HG03575 (cell line): ENCODE results near the gene LYRM7.
"Not testable (repeated sequence)": the region's sequence is repeated elsewhere in the genome, so short reads cannot be mapped to it uniquely, and the experiment has no call there.

Experiments
- ATAC-seq: cut with Tn5 transposase; IDR thresholded peaks from one replicate; pipeline ENCODE4 v1.9.1; 2021; ENCODE audit not compliant: unreplicated experiment, insufficient number of reproducible peaks, low FRiP score; ENCODE audit errors: extremely low read depth

Gene LYRM7

DNA sequence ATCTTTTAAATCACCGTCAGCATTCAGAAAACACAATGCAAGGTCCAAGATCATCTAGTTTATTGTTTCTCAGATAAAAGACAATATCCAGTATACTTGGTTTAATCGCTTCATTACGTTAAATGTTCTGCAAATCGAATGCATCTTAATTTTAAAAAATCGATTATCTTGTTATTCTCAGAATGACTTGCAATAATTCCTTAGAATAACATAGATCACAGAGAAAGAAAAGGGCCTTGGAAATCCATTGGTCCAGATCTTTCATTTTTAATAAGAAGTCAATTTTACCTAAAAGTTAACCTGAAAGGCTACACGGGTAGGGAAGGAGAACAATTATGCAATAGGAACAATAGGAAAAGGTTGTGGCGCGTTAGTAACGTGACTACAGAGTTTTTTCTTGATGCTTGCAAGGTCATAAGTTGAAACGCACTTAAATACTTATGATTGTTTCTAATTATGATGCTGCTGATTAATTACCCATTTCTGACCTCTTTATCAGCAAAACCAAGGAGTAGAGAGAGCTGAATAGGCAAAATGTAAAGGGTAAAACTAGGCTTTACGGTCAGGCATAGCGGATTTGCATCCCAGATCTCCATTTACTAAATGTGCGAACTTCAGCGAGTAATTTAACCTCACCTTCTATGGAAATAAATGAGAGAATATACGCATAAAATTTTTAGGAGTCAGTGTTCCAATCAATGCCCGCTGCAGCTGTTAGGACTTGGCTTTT is 769 bp upstream of the LYRM7 start:
- ATAC-seq, result no peak

DNA sequence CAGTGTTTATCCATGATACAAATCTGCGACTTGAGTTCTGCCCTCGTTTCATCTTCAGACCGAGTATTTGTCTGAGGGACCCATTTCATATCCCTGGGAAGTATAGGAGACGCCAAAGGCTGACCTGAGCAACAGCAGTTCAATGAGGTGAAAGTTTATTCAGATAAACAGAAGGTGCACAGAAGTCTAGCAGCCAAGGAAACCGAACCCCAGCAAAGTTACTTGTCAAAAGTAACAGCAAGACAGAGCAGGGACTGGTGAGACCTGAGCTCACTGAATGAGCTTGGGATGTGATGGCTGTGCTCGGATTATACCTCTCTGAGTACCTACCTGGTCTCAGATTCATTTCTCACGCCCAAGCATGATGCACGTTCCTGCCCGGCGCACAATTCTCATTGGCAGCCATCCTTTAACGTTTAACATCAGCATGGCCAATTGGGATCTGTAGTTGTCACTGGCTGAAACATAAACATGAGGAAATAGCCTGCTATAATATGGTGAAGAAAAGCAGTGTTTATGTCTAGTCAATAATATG is 599 bp downstream of the LYRM7 start:
- ATAC-seq, result no peak

DNA sequence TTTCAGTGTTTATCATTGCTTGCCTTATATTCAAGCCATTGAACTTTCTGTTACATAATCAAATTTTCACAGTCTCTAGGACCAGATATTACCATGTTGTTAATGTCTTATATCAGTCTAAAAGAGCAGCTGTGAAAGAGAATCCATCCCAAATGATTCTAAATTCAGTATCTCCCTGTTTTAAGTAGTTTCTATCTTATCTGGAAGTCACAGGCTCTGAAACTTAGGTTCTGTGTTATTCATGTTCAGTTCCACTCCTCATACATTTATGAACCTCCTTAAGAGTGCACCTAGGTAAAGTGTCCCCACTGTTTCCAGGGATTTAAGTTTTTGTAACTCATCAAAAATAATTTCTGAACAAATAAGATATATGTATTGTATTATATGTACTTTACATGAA is 9.7 kb downstream of the LYRM7 start:
- ATAC-seq, result no peak

DNA sequence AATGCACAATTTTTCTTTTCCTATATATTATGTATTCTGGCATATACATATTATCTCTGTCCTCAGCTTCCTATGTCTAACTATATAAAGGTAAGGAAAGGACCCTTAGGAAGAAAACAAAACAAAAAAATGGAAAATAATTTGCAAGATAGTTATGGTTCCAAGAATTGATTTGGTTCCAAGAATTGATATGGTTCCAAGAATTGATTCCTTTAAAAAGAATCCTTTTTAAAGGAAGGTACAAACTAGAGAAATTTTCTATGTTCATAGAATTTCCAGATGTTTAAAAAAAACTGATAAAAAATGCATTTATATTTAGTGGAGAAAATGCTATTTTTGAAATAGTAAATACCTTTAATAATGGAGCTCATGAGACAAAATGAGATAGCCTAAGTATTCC is 12.1 kb downstream of the LYRM7 start:
- no peak for ATAC-seq

DNA sequence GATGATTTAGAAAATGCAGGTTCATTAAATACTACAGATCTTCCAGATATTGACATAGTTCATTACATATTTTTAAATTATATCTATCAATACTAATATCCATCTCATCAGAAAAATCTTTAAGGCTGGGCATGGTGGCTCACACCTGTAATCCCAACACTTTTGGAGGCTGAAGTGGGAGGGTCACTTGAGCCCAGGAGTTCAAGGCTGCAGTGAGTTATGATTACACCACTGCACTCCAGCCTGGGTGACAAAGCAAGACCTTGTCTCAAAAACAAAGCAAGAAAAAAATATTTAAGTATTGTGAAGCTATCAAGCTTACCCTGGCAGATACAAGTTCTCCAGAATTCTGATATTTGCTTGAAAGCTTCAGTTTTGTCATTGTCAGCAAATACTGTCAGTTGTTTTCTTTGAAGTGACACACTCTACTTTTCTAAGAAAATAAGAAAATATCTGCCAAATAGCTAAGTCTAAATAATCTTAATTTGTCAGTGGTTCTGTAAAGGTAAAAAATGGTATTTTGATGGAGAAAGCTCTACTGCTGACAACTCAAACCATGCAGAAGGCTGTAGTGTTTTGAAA is 14.9 kb downstream of the LYRM7 start:
- ATAC-seq, result no peak

DNA sequence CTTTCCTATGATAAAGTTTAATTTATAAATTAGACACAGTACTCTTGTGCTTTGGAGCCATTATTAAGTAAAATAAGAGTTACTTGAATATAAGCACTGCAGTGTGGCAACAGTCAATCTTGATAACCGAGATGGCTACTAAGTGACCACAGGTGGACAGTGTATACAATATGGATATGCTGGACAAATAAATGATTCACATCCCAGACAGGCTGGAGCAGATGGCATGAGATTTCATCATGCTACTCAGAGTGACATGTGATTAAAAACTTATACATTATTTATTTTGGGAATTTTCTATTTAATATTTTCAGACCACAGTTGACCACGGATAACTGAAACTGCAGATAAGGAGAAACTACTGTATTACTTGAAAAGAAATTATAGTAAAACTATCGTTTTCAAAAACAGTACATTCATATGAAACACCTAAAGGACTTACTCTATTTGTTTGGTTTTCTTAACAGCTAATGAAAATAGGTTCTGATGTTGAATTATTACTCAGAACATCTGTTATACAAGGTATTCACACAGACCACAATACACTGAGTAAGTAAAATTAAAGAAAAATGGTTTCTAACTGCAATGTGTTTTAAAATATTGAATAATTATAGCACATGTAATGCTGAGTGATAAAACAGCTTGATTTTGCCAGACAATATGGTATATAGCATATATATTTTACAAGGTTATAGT is 16.0 kb downstream of the LYRM7 start:
- ATAC-seq, result no peak

DNA sequence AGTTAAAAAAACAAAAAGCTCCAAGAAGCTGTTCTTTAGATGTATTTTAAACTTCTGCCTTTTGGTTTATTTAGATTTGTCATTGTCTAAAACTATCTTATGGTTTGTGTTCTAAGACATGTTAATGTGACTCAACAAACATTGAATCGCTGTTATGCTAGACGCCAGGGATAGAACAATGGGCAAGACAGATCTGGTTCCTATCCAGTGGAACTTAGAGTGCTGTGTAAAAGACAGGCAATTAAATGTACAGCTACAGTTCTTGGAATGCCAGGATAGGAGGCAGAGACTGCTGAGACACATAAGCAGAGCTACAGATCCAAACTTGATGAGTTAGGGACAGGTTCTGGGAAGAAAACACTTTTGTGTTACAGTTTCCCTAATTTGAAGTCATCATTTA is 22.4 kb downstream of the LYRM7 start:
- no peak for ATAC-seq

DNA sequence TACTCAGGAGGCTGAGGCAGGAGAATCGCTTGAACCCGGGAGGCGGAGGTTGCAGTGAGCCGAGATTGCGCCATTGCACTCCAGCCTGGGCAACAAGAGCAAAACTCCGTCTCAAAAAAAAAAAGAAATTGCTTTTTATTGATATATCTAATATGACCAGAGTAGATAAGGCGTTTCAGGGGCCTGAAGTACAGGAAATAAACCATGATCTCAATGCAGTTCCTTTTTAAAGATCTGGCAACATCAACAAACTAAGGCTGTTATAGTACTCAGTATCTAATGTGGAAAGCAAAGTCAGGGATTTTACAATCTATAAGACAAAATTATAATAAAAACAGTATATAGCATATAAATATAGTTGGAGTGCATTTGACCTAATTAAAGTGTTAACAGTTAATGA is 23.2 kb downstream of the LYRM7 start:
- not testable (repeated sequence) for ATAC-seq

DNA sequence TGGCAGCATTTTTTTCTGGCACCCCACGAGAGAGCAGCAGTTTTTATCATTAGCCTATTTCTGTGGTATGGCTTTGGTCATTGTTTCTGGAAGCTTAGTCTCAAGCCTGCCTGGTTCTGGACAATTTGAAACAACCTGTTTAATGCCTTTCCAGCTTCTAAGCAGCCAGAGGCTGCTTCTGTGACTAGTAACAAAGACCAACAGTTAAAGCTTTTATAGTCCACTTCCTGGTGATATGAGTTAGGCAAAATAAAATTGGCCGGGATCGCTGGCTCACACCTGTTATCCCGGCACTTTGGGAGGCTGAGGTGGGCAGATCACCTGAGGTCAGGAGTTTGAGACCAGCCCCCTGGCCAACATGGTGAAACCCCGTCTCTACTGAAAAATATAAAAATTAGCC is 24.0 kb downstream of the LYRM7 start:
- ATAC-seq, result no peak

DNA sequence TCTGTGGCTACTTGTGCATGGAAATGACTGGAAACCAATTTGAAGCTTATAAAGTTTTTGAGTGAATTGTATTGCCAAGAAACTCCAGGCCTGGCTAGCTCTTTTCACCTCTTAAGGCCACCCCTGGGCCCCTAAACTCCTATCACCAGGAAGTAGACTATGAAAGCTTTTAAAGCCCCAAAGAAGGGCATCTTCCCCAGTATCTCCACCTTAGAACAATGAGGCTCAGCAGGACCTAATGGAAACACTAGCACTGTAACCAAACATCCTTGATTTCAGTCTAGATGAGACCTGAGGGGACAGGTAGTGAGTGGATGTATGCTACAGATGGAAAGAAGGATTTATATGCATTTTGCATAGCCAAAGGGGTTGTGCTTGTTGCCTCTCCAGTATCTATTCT is 25.0 kb downstream of the LYRM7 start:
- no peak for ATAC-seq

DNA sequence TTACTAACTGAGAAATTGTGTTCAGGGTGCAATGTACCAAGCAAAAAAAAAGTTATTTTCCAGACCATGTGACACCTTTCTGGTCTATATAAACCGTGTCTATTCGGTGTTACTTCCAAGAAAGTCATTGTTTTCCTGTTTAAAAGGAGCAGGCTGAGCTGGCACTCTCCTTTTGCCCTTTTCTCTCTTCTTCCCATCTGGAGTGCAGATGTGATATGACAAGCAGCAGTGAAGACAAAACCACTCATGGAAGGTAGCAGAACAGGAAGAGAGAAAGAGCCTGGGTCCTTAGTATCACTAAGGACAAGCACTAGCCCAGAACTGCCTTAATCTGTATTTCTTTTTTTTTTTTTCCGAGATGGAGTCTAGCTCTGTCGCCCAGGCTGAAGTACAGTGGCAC is 25.6 kb downstream of the LYRM7 start:
- ATAC-seq, result no peak

DNA sequence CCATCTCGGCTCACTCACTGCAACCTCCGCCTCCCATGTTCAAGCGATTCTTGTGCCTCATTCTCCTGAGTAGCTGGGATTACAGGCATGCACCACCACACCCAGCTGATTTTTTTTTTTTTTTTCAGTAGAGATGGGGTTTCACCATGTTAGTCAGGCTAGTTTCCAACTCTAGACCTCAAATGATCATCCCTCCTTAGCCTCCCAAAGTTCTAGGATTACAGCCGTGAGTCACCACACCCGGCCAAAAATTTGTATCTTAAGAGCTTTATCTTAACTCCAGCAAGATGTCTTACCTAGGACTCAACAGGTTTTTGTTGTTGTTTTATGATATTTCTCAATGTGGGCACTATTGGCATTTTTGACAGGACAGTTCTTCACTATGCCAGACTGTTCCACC is 27.9 kb downstream of the LYRM7 start:
- ATAC-seq, result no peak

DNA sequence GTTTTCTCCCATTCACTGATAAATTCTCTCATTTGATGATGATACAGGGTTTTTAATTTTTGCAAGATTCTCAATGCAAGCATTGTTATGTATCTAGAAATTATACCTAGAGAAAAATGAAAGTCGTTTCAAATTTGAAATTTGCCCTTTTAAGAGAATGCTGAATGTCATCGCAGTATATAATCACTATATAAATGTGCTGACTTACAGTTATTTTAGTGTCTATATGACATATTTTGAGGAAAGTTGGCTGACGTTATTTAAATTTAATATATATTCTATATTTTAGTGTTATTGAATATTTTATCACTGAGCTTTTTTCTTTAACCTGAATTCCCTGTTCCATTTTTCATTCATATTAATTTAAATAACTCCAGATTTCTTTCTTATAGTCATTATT is 29.8 kb downstream of the LYRM7 start:
- no peak for ATAC-seq

DNA sequence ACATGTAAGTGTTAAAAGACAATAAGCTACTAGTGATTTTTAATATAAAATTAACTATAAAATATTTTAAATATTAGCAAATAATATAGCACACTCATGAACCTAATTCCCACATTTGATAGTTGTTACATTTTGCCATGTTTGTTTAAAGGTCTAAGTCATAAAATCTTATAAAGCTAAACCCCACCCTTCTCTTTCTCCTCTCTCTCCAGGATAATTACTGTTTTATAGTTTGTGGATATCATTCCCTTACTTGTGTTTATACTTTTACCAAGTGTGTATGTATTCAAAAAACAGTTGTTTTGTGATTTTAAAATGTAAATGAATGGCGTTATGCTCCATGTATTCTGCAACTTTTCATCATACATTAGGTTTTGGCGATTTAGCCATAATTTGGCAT is 34.2 kb downstream of the LYRM7 start:
- no peak for ATAC-seq

DNA sequence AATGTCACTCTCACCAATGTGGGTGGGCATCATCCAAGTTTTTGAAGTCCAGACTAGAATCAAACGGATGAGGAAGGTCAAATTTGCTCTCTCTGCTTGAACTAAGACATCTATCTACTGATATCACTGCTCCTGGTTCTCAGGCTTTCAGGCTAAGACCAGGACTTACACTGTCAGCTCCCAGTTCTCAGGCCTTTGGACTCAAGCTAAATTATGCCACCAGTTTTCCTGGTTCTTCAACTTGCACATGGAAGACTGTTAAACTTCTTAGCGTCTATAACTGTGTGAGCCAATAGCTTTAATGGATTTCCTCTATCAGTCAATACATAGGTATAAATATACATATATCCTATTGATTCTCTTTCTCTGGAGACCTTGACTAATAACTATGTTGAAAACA is 35.3 kb downstream of the LYRM7 start:
- ATAC-seq, result no peak

DNA sequence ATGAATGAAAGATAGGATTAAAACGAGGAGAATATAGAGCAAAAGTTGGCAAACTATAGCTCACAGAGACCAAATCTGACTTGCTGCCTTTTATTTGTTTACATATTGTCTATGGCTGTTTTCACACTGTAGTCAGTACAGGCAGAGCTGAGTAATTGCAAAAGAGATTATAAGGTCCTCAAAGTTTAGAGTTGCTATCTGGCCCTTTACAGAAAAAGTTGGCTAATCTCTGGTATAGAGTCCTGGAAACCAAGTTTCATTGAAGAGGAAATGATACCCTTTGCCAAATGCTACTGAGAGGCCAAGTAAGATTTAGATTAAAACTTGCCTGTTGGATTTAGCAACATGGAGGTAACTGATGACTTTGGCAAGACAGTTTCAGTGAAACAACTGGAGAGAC is 36.0 kb downstream of the LYRM7 start:
- ATAC-seq, result no peak

DNA sequence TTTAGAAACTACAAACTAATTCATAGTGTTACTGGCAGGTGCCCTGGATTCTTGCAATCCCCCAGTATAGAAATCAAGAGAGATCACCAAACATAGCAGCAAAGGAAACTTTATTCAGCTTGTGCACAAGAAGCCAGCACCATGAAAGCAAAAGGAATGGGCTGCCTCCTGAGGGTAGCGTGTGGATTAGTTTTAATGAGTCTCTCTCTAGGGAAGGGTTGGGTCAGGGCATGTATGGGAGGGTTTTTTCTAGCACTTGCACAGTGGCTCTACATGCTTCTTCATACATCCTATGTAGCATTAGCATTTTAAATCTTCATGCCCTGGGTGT is 38.4 kb downstream of the LYRM7 start:
- ATAC-seq, result no peak

DNA sequence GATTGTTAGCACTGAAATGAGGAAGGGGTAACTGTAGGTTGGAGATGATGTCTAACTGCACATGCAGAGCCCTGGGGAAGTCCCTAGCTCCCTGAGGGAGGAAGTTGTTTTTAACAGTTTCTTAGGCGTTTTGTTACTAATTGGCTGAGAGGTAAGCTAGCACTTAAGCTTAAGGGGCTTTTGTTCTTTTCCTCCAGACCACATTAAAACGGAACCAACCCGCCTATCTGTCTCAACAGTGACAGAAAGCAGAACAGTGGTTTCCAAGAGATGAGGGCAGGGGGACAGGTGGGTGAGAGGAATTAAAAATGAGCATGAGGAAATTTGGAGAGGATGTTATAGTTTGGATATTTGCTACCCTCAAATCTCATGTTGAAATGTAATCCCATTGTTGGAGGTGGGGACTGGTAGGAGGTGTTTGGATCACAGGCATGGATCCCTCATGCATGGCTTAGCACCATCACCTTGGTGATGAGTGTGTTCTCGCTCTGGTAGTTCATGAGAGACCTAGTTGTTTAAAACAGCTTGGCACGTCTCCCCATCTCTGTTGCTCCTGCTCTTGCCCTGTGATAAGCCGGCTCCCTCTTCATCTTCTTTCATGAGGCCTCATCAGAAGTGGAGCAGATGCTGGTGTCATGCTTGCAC is 38.9 kb downstream of the LYRM7 start:
- ATAC-seq, result peak; percentile 90

DNA sequence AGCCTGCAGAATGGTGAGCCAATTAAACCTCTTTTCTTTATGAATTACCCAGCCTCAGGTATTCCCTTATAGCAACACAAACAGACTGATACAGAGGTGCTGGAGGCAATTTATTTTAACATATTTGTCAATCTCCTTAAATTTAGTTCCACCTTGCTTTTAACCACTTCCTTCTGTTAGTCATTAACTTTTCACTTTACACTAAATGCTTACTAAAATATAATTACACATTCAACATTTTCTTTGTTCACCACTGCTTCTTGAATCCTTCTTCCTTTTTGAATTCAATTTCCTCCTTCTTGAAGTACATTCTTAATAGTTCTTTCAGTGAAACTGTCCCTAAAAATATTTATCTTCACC is 39.4 kb downstream of the LYRM7 start:
- ATAC-seq, result no peak

DNA sequence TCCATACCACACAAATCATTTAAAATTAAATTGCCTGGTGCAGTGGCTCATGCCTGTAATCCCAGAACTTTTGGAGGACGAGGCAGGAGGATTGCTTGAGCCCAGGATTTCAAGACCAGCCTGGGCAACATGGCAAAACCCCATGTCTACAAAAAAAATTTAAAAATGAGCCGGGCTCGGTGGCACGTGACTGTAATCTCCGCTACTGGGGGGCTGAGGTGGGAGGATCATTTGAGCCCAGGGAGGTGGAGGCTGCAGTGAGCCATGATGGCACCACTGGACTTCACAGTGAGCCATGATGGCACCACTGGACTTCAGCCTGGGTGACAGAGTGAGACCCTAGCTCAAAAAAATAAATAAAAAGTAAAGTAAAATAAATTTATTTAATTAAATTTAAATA is 40.9 kb downstream of the LYRM7 start:
- no peak for ATAC-seq
